Putamen (tissue), 1 donor: Measurements from ENCODE around the gene IGSF1.
A peak's percentile ranks its signal among the peaks of the same experiment; 100 is the strongest.

Source experiments
- DNase-seq: peaks from one replicate; pipeline ENCODE4 v3.0.0-alpha.2; 2016; ENCODE audit warnings: low spot score

The IGSF1 gene

GRCh38 chrX:131288738-131289511, at the start of gene IGSF1:
Gene IGSF1, minus strand, starts transcription at chrX:131289306. Its CDS starts 2,632 bp downstream, at chrX:131286674.
- peak; percentile 61 for DNase-seq

GRCh38 chrX:131332331-131332730, 43.2 kb upstream of the IGSF1 start:
- DNase-seq = no peak

- no peak for DNase-seq
Measured at GRCh38 chrX:131331152-131331551, 42.0 kb upstream of the IGSF1 start.

- DNase-seq = no peak
Measured at GRCh38 chrX:131330735-131331134, 41.6 kb upstream of the IGSF1 start.

- DNase-seq = no peak
Measured at GRCh38 chrX:131322651-131323050, 33.5 kb upstream of the IGSF1 start.

- no peak for DNase-seq
Measured at GRCh38 chrX:131317326-131317725, 28.2 kb upstream of the IGSF1 start.

- no peak for DNase-seq
Measured at GRCh38 chrX:131316260-131316659, 27.2 kb upstream of the IGSF1 start.

GRCh38 chrX:131308980-131309379, 19.9 kb upstream of the IGSF1 start:
- DNase-seq = no peak

- no peak for DNase-seq
Measured at GRCh38 chrX:131306601-131307000, 17.5 kb upstream of the IGSF1 start.

GRCh38 chrX:131305926-131306325, 16.8 kb upstream of the IGSF1 start:
- DNase-seq = no peak

- no peak for DNase-seq
Measured at GRCh38 chrX:131302701-131303100, 13.6 kb upstream of the IGSF1 start.

GRCh38 chrX:131301155-131301554, 12.0 kb upstream of the IGSF1 start:
- DNase-seq = no peak

- DNase-seq = no peak
Measured at GRCh38 chrX:131298846-131299245, 9.7 kb upstream of the IGSF1 start.

GRCh38 chrX:131298036-131298435, 8.9 kb upstream of the IGSF1 start:
- no peak for DNase-seq

- DNase-seq = peak; percentile 3
Measured at GRCh38 chrX:131289527-131289926, 421 bp upstream of the IGSF1 start.

GRCh38 chrX:131288188-131288587, 918 bp downstream of the IGSF1 start:
- no peak for DNase-seq

- DNase-seq = no peak
Measured at GRCh38 chrX:131287560-131288179, 1.4 kb downstream of the IGSF1 start.

- no peak for DNase-seq
Measured at GRCh38 chrX:131279617-131280016, 9.5 kb downstream of the IGSF1 start.

GRCh38 chrX:131279197-131279596, 9.9 kb downstream of the IGSF1 start:
- no peak for DNase-seq

GRCh38 chrX:131277543-131278136, 11.5 kb downstream of the IGSF1 start:
- DNase-seq = no peak

GRCh38 chrX:131273011-131273410, 16.1 kb downstream of the IGSF1 start:
- DNase-seq = no peak

GRCh38 chrX:131271826-131272225, 17.3 kb downstream of the IGSF1 start:
- no peak for DNase-seq

- no peak for DNase-seq
Measured at GRCh38 chrX:131271274-131271673, 17.8 kb downstream of the IGSF1 start.
